H1 (cell line): ENCODE measurements around the gene ELFN2. TPM values are rescaled to one million over a fixed set of nuclear protein-coding genes. Genes with fewer than 3 reads are reported as not detected.

ENCODE experiments used
- CTCF ChIA-PET: fragments of 300-600 bp; sonication (Branson Sonifier 250); formaldehyde crosslinking; loops from one replicate; lab custom pipeline; 2021; ENCODE audit not compliant: partially characterized antibody; lab: Charles Lee
- POLR2A ChIA-PET: fragments of 300-600 bp; sonication (Branson Sonifier 250); formaldehyde crosslinking; loops from one replicate; lab custom pipeline; 2021; ENCODE audit warnings: inconsistent platforms; ENCODE audit not compliant: partially characterized antibody; lab: Charles Lee
- DNase-seq, 2 experiments: peaks; one replicate each; pipeline versions ENCODE4 v3.0.0 to v3.0.0-alpha.2; 2010 to 2022; ENCODE audit warnings: low spot score in 2 of 2, low read depth in 1 of 2, mixed read lengths in 1 of 2
- FAIRE-seq: peaks from 2 replicates; lab custom pipeline; 2011; peaks lifted over from hg19 to GRCh38; lab: Jason Lieb, UNC
- H2AFZ ChIP-seq: 2 replicates; pipeline ENCODE4 v1.8.1; 2012; ENCODE audit warnings: low read length, inconsistent platforms
- H2AK5ac ChIP-seq: 2 replicates; pipeline ENCODE4 v1.6.1; 2013; ENCODE audit warnings: low read depth, low read length
- H2BK120ac ChIP-seq: replicated peaks from 2 replicates; pipeline ENCODE3; 2013; ENCODE audit warnings: low read depth, low read length, inconsistent platforms
- H2BK12ac ChIP-seq: 2 replicates; pipeline ENCODE4 v1.6.1; 2013; ENCODE audit warnings: low read depth, low read length
- H2BK15ac ChIP-seq: 2 replicates; pipeline ENCODE4 v1.6.1; 2013; ENCODE audit warnings: low read length
- H2BK20ac ChIP-seq: 2 replicates; pipeline ENCODE4 v1.6.1; 2013; ENCODE audit warnings: low read length
- H2BK5ac ChIP-seq: 2 replicates; pipeline ENCODE4 v1.6.1; 2013; ENCODE audit warnings: low read depth, low read length
- H3K14ac ChIP-seq: 2 replicates; pipeline ENCODE4 v1.6.1; 2013; ENCODE audit warnings: inconsistent platforms; ENCODE audit not compliant: insufficient read length
- H3K18ac ChIP-seq: 2 replicates; pipeline ENCODE4 v1.6.1; 2013; ENCODE audit warnings: low read length; ENCODE audit errors: extremely low read depth
- H3K23ac ChIP-seq: 2 replicates; pipeline ENCODE4 v1.6.1; 2013; ENCODE audit warnings: inconsistent platforms; ENCODE audit not compliant: insufficient read length
- H3K23me2 ChIP-seq: 2 replicates; pipeline ENCODE4 v1.6.1; 2013; ENCODE audit warnings: low read depth, low read length
- H3K27ac ChIP-seq: 2 replicates; pipeline ENCODE4 v1.6.1; 2011; ENCODE audit warnings: low read depth, low read length, inconsistent platforms
- H3K27me3 ChIP-seq, 4 experiments: replicated peaks in 1 of 4; 1 replicate in 1 of 4; 2 replicates in 3 of 4; pipeline versions ENCODE4 v1.6.1 to v1.8.1; 2011 to 2013; ENCODE audit warnings: low read length in 3 of 4, mild to moderate bottlenecking in 3 of 4, inconsistent platforms in 2 of 4, mixed read lengths in 2 of 4, moderate library complexity in 1 of 4; ENCODE audit not compliant: control insufficient read depth in 3 of 4, insufficient read depth in 3 of 4; ENCODE audit errors: extremely low read depth in 1 of 4
- H3K36me3 ChIP-seq, 4 experiments: 2 replicates each; pipeline versions ENCODE4 v1.6.1 to v1.8.1; 2011 to 2013; ENCODE audit warnings: mild to moderate bottlenecking in 4 of 4, low read length in 3 of 4, moderate library complexity in 2 of 4, control low read depth in 1 of 4, inconsistent platforms in 1 of 4; ENCODE audit not compliant: insufficient read depth in 4 of 4, control insufficient read depth in 2 of 4
- H3K4ac ChIP-seq: replicated peaks from 2 replicates; pipeline ENCODE3; 2013; ENCODE audit warnings: low read length, low read depth, mixed read lengths, inconsistent platforms; ENCODE audit not compliant: insufficient read length
- H3K4me1 ChIP-seq, 4 experiments: replicated peaks in 1 of 4; 1 replicate in 1 of 4; 2 replicates in 3 of 4; pipeline versions ENCODE4 v1.6.1 to v1.8.1; 2011 to 2013; ENCODE audit warnings: low read length in 3 of 4, inconsistent platforms in 2 of 4, mixed read lengths in 1 of 4; ENCODE audit not compliant: insufficient read depth in 4 of 4, control insufficient read depth in 3 of 4
- H3K4me2 ChIP-seq, 2 experiments: 2 replicates each; pipeline versions ENCODE4 v1.6.1 to v1.8.1; 2011 to 2013; ENCODE audit warnings: low read depth in 2 of 2, low read length in 2 of 2, control low read depth in 1 of 2, inconsistent platforms in 1 of 2, mild to moderate bottlenecking in 1 of 2; ENCODE audit not compliant: insufficient read depth in 1 of 2
- H3K4me3 ChIP-seq, 4 experiments: fragments of 200-600, 300-600 bp in 1 of 4; sonication (generic), shearing (Covaris generic), sonication (Bioruptor Twin) in 1 of 4; 2 replicates each; pipeline versions ENCODE4 v1.5.1 to v1.8.1; 2011 to 2016; ENCODE audit warnings: low read length in 4 of 4, low read depth in 3 of 4, control low read depth in 2 of 4, inconsistent platforms in 2 of 4, mild to moderate bottlenecking in 2 of 4, mixed read lengths in 1 of 4, moderate library complexity in 1 of 4; ENCODE audit not compliant: insufficient read depth in 2 of 4; ENCODE audit errors: extremely low read depth in 1 of 4
- H3K56ac ChIP-seq: replicated peaks from 2 replicates; pipeline ENCODE3; 2013; ENCODE audit warnings: low read depth, mild to moderate bottlenecking, mixed read lengths, low read length, inconsistent platforms; ENCODE audit not compliant: insufficient read length
- H3K79me1 ChIP-seq: 2 replicates; pipeline ENCODE4 v1.6.1; 2013; ENCODE audit warnings: low read depth, low read length, control low read depth
- H3K79me2 ChIP-seq, 2 experiments: 2 replicates each; pipeline versions ENCODE4 v1.6.1 to v1.8.1; 2012 to 2013; ENCODE audit warnings: low read length in 2 of 2, mild to moderate bottlenecking in 2 of 2, inconsistent platforms in 1 of 2; ENCODE audit not compliant: insufficient read depth in 2 of 2, control insufficient read depth in 1 of 2
- H3K9ac ChIP-seq, 4 experiments: replicated peaks in 1 of 4; 1 replicate in 1 of 4; 2 replicates in 3 of 4; pipeline versions ENCODE4 v1.6.1 to v1.8.1; 2011 to 2013; ENCODE audit warnings: low read depth in 3 of 4, low read length in 3 of 4, control low read depth in 2 of 4, mild to moderate bottlenecking in 2 of 4, moderate library complexity in 2 of 4, inconsistent platforms in 1 of 4; ENCODE audit errors: extremely low read depth in 1 of 4
- H3K9me3 ChIP-seq, 2 experiments: 2 replicates each; pipeline versions ENCODE4 v1.6.1 to v1.8.1; 2012 to 2013; ENCODE audit warnings: mild to moderate bottlenecking in 2 of 2, moderate library complexity in 2 of 2, control low read depth in 1 of 2, inconsistent platforms in 1 of 2, low read depth in 1 of 2, low read length in 1 of 2, mixed read lengths in 1 of 2; ENCODE audit not compliant: insufficient read depth in 2 of 2
- H4K20me1 ChIP-seq, 2 experiments: replicated peaks in 1 of 2; 2 replicates each; pipeline versions ENCODE3 to v1.8.1; 2011 to 2013; ENCODE audit warnings: inconsistent platforms in 2 of 2, low read length in 2 of 2, mild to moderate bottlenecking in 1 of 2; ENCODE audit not compliant: insufficient read depth in 2 of 2, control insufficient read depth in 1 of 2
- H4K5ac ChIP-seq: 2 replicates; pipeline ENCODE4 v1.6.1; 2013; ENCODE audit warnings: low read length, low read depth, mixed read lengths, inconsistent platforms; ENCODE audit not compliant: insufficient read length
- H4K8ac ChIP-seq: 2 replicates; pipeline ENCODE4 v1.8.0; 2013; ENCODE audit warnings: mild to moderate bottlenecking, moderate library complexity, low read length, inconsistent platforms; ENCODE audit not compliant: insufficient read depth; ENCODE audit errors: extremely low read depth
- H4K91ac ChIP-seq: replicated peaks from 2 replicates; pipeline ENCODE3; 2013; ENCODE audit warnings: low read length, mixed read lengths, inconsistent platforms; ENCODE audit not compliant: insufficient read length
- WGBS, 2 experiments: shearing (Covaris generic) in 1 of 2; methylation state at CpG; one replicate each; pipeline versions ENCODE4 v1.1.6 to v1.1.7; 2013 to 2015; ENCODE audit warnings: low lambda C conversion rate in 2 of 2, mixed read lengths in 2 of 2, inconsistent platforms in 1 of 2, low coverage in 1 of 2, missing lambda C conversion rate in 1 of 2; ENCODE audit not compliant: insufficient replicate concordance in 2 of 2, insufficient coverage in 1 of 2, insufficient read length in 1 of 2; ENCODE audit errors: extremely low coverage in 1 of 2, missing lambda C conversion rate in 1 of 2; 5-methylcytosine and 5-hydroxymethylcytosine counted together
- polyA plus RNA-seq, 7 experiments: library from polyadenylated mRNA; depleted of rRNA in 3 of 7; stranded (reverse) in 5 of 7; unstranded in 2 of 7; fragments of >200 nt in 5 of 7; fragments of 200-250 nt in 2 of 7; gene quantifications; 1 replicate in 5 of 7; 2 replicates in 1 of 7; 4 replicates in 1 of 7; pipeline versions ENCODE4 v1.2.1 to v1.2.3, GENCODE V29; 2011 to 2013; ENCODE audit warnings: missing spikeins in 2 of 7, mixed read lengths in 2 of 7
- total RNA-seq: library from RNA; stranded (reverse); fragmentation: NEBNext Ultra II Directional; extraction: Animal tissue kit (Norgen Biotek cat#: 25700); gene quantifications from 2 replicates; pipeline ENCODE4 v1.2.1, GENCODE V29; 2021
- TF ChIP-seq, protein P1 (sequence below): IDR thresholded peaks from 2 replicates; pipeline ENCODE4 v1.6.1; 2012; ENCODE audit warnings: inconsistent platforms

Gene ELFN2
- total and polyA plus RNA-seq, 2 of the 8 experiments (the other 6 are each of a cell fraction or from before 2014, with no cell fraction given), result 0.63 to 0.88 TPM

DNA sequence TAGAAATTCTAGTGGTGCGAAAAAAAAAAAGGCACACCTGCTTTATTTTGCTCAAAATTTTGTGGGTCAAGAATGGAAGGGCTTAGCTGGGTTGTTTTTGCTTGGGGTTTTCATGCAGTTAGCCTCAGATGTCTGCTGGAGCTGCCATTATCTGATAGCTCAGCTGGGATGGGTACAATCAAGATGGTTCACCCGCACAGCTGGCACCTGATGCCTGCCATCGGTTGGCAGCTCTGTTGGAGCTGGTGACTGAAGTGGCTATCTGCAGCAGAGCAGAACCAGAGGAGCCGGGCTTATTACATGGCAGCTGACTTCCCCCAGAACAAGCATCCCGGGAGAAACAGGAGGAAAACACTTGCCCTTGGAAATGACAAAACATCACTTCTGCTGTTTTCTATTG, 12.1 kb upstream of the ELFN2 start:
- H3K4me2 ChIP-seq, result no peak overlapping the region
- H3K18ac ChIP-seq, result no peak overlapping the region
- H3K36me3 ChIP-seq, result no peaks in the 10 kb centered on the region
- H4K8ac ChIP-seq, result no peak overlapping the region
- no peak overlapping the region for H2BK5ac ChIP-seq
- no peak overlapping the region for H2AFZ ChIP-seq
- no peak for FAIRE-seq
- H4K5ac ChIP-seq, result no peak overlapping the region
- DNase-seq, result no peak
- no peaks in the 10 kb centered on the region for H3K4me1 ChIP-seq
- no peak overlapping the region for H4K91ac ChIP-seq
- no peak overlapping the region for H3K14ac ChIP-seq
- 91% methylated on average over 5 of the region's 5 CpGs; no CpG with 5 or more reads in 1 of the 2 experiments for WGBS, 2 experiments
- no peak overlapping the region for H3K4me3 ChIP-seq
- ChIA-PET POLR2A (interaction anchor here (0.5 kb wide), 1 partner anchor 329 kb away, joined by 3 read pairs; no protein-coding TSS in a partner anchor), CTCF (interaction anchor here (1.2 to 3.1 kb wide), 5 partner anchors 10 to 54 kb away, joined by 3 to 25 read pairs (median 5); no protein-coding TSS in a partner anchor)
- no peak overlapping the region for H2BK12ac ChIP-seq
- no peak overlapping the region for H3K56ac ChIP-seq
- no peak overlapping the region for H3K27ac ChIP-seq
- no peak overlapping the region for H3K9ac ChIP-seq
- no peaks in the 10 kb centered on the region for H3K27me3 ChIP-seq
- TF ChIP-seq, protein P1, sequence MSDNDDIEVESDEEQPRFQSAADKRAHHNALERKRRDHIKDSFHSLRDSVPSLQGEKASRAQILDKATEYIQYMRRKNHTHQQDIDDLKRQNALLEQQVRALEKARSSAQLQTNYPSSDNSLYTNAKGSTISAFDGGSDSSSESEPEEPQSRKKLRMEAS, result no peak
- no peaks in the 10 kb centered on the region for H3K23me2 ChIP-seq
- no peaks in the 10 kb centered on the region for H4K20me1 ChIP-seq
- H3K79me1 ChIP-seq, result no peaks in the 10 kb centered on the region
- H3K4ac ChIP-seq, result no peak overlapping the region
- H3K79me2 ChIP-seq, result no peaks in the 10 kb centered on the region
- no peak overlapping the region for H2AK5ac ChIP-seq
- no peak overlapping the region for H3K23ac ChIP-seq
- H2BK20ac ChIP-seq, result no peak overlapping the region
- H3K9me3 ChIP-seq, result peaks cover 4% of the 10 kb centered on the region in 2 experiments; a peak in 1 of 4 replicates
- H2BK15ac ChIP-seq, result no peak overlapping the region
- no peak overlapping the region for H2BK120ac ChIP-seq
